ENCODE measurements around the gene KRT85. TPM values are rescaled to one million over a fixed set of nuclear protein-coding genes. Genes with fewer than 3 reads are reported as not detected.

KRT85 gene
- not detected for total RNA-seq

GRCh38 chr12:52366738-52367485 lies at the start of gene KRT85:
TSS of gene KRT85 (minus strand) at chr12:52367481. CDS start at chr12:52367405, 76 bp downstream.
- Histone ChIP-seq H3K36me3 (no peaks in the 10 kb centered on the region), H3K4me3 (no peak within 1 kb of the TSS), H3K27me3 (no peaks in the 10 kb centered on the region), H3K27ac (replicated peaks in 1 of 4) (no peak within 1 kb of the TSS), H3K4me1 (peaks cover 0 to 14% (median 12%) of the 10 kb centered on the region in 4 donors), H3K9me3 (no peaks in the 10 kb centered on the region)
- 73% methylated on average over 26 of the region's 42 CpGs for WGBS
- intact Hi-C loops (cut with DNase I), result no loop called here
- TF ChIP-seq EP300 (IDR thresholded peaks at IDR 0.05) (no peak), POLR2A (IDR thresholded peaks at IDR 0.05; ENCODE audit: low read depth) (no peak), CTCF (IDR thresholded peaks at IDR 0.05) (no peak), POLR2AphosphoS5 (IDR thresholded peaks at IDR 0.05) (no peak)
- DNase-seq (ENCODE audit: extremely low spot score), result no peak

- H3K27me3 ChIP-seq, result no peaks in the 10 kb centered on the region
- H3K27ac ChIP-seq (replicated peaks in 1 of 4), result peak overlapping the region; percentile 57 to 68 (median 64)
- no peaks in the 10 kb centered on the region for H3K36me3 ChIP-seq
- TF ChIP-seq EP300 (IDR thresholded peaks at IDR 0.05) (no peak), POLR2AphosphoS5 (IDR thresholded peaks at IDR 0.05) (no peak), CTCF (IDR thresholded peaks at IDR 0.05) (no peak)
- H3K9me3 ChIP-seq, result no peaks in the 10 kb centered on the region
- peaks cover 0 to 19% (median 15%) of the 10 kb centered on the region in 4 donors for H3K4me1 ChIP-seq
- intact Hi-C loops (cut with DNase I), result no loop called here
- WGBS, result 79% methylated on average over 1 of the region's 1 CpG
- no peak for DNase-seq (ENCODE audit: extremely low spot score)
- H3K4me3 ChIP-seq, result no peak overlapping the region
These were observed 49.5 kb upstream of the KRT85 start for GRCh38 chr12:52416795-52417194.

GRCh38 chr12:52415870-52416750 lies 48.8 kb upstream of the KRT85 start:
- TF ChIP-seq CTCF (IDR thresholded peaks at IDR 0.05) (no peak), POLR2A (IDR thresholded peaks at IDR 0.05; ENCODE audit: low read depth) (no peak), EP300 (IDR thresholded peaks at IDR 0.05) (no peak), POLR2AphosphoS5 (IDR thresholded peaks at IDR 0.05) (peak in 1 of 2 donors; percentile 63)
- H3K27ac ChIP-seq (replicated peaks in 1 of 4), result peak overlapping the region; percentile 42 to 65 (median 60)

GRCh38 chr12:52414936-52415335 lies 47.7 kb upstream of the KRT85 start:
- no peaks in the 10 kb centered on the region for H3K36me3 ChIP-seq
- H3K4me3 ChIP-seq, result no peak overlapping the region
- H3K27me3 ChIP-seq, result no peaks in the 10 kb centered on the region
- DNase-seq (ENCODE audit: extremely low spot score), result no peak
- intact Hi-C loops (cut with DNase I), result no loop called here
- TF ChIP-seq POLR2AphosphoS5 (IDR thresholded peaks at IDR 0.05), result no peak
- no peak for TF ChIP-seq POLR2A (IDR thresholded peaks at IDR 0.05; ENCODE audit: low read depth)
- TF ChIP-seq EP300 (IDR thresholded peaks at IDR 0.05), result no peak
- no peak for TF ChIP-seq CTCF (IDR thresholded peaks at IDR 0.05)
- H3K4me1 ChIP-seq, result peaks cover 0 to 25% (median 20%) of the 10 kb centered on the region in 4 donors
- peak overlapping the region; percentile 42 to 55 (median 46) for H3K27ac ChIP-seq (replicated peaks in 1 of 4)
- no peaks in the 10 kb centered on the region for H3K9me3 ChIP-seq
- 79% methylated on average over 5 of the region's 5 CpGs for WGBS

More at GRCh38 chr12:52415870-52416750, 48.8 kb upstream of the KRT85 start:
- Histone ChIP-seq H3K36me3 (no peaks in the 10 kb centered on the region), H3K4me1 (peaks cover 0 to 22% (median 18%) of the 10 kb centered on the region in 4 donors), H3K9me3 (no peaks in the 10 kb centered on the region), H3K4me3 (no peak overlapping the region), H3K27me3 (no peaks in the 10 kb centered on the region)
- DNase-seq (ENCODE audit: extremely low spot score), result no peak
- 69% methylated on average over 10 of the region's 10 CpGs for WGBS
- intact Hi-C loops (cut with DNase I), result no loop called here

Data from esophagus muscularis mucosa (tissue), 4 donors.